RWPE1 (cell line): ENCODE data around the gene SLC38A10.
A peak's percentile ranks its signal among the peaks of the same experiment; 100 is the strongest.

Experiments used
- CTCF ChIA-PET: fragments of 350-600 bp; sonication (Branson Sonifier 250); formaldehyde crosslinking; extraction: SDS; loops from one replicate; lab custom pipeline; 2021; lab: Yijun Ruan, JAX
- POLR2A ChIA-PET: fragments of 400-600 bp; formaldehyde crosslinking; extraction: SDS; loops from one replicate; lab custom pipeline; 2020; ENCODE audit warnings: antibody characterized with exemption; ENCODE audit not compliant: low non-redundant PET; lab: Yijun Ruan, JAX
- DNase-seq: peaks from one replicate; pipeline ENCODE4 v3.0.0; 2012; ENCODE audit warnings: low spot score
- H3K27ac ChIP-seq: fragments of 450-650 bp; 2 replicates; pipeline ENCODE4 v1.5.1; 2017
- CTCF ChIP-seq: fragments of 450-650 bp; conservative IDR thresholded peaks from 2 replicates; pipeline ENCODE4 v1.5.1; 2017; ENCODE audit warnings: low read depth, mild to moderate bottlenecking

SLC38A10 gene

GRCh38 chr17:81277421-81277820, 17.7 kb downstream of the SLC38A10 start:
- DNase-seq: no peak
- CTCF ChIA-PET: no interaction called here
- no peak for TF ChIP-seq CTCF
- peak overlapping the region; percentile 8 for H3K27ac ChIP-seq
- POLR2A ChIA-PET: no interaction called here

GRCh38 chr17:81276781-81277180, 18.3 kb downstream of the SLC38A10 start:
- no peak for TF ChIP-seq CTCF
- no peak for DNase-seq
- peak overlapping the region; percentile 8 for H3K27ac ChIP-seq
- CTCF ChIA-PET: interaction anchor here (0.6 kb wide), 1 partner anchor 288 kb away, joined by 3 read pairs; no protein-coding TSS in a partner anchor
- POLR2A ChIA-PET: no interaction called here

- TF ChIP-seq CTCF: no peak
- no peak for DNase-seq
- POLR2A ChIA-PET: no interaction called here
- H3K27ac ChIP-seq: peak overlapping the region; percentile 11; the same call in 1 of the 2 replicates
- CTCF ChIA-PET: no interaction called here
Observed at GRCh38 chr17:81274471-81274855, 20.6 kb downstream of the SLC38A10 start.

- no peak for DNase-seq
- TF ChIP-seq CTCF: no peak
- peak overlapping the region; percentile 11; the same call in 1 of the 2 replicates for H3K27ac ChIP-seq
- ChIA-PET CTCF (interaction anchor here (0.6 kb wide), 1 partner anchor 20 kb away, joined by 9 read pairs; no protein-coding TSS in a partner anchor), POLR2A (no interaction called here)
Observed at GRCh38 chr17:81273698-81274470, 21.2 kb downstream of the SLC38A10 start.

GRCh38 chr17:81272616-81273015, 22.5 kb downstream of the SLC38A10 start:
- CTCF ChIA-PET: no interaction called here
- peak overlapping the region; percentile 1; the same call in 1 of the 2 replicates for H3K27ac ChIP-seq
- DNase-seq: no peak
- POLR2A ChIA-PET: no interaction called here
- TF ChIP-seq CTCF: no peak

- CTCF ChIA-PET: interaction anchor here (0.6 kb wide), 1 partner anchor 75 kb away, joined by 3 read pairs; no protein-coding TSS in a partner anchor
Observed at GRCh38 chr17:81271226-81271625, 23.9 kb downstream of the SLC38A10 start.

More at GRCh38 chr17:81271226-81271625, 23.9 kb downstream of the SLC38A10 start:
- no peak for DNase-seq
- TF ChIP-seq CTCF: no peak
- POLR2A ChIA-PET: no interaction called here
- peak overlapping the region; percentile 33 for H3K27ac ChIP-seq
